ENCODE results near the gene PRTN3. TPM values are rescaled to one million over a fixed set of nuclear protein-coding genes. Genes with fewer than 3 reads are reported as not detected.
"Not testable (repeated sequence)": the region's sequence is repeated elsewhere in the genome, so short reads cannot be mapped to it uniquely, and the experiment has no call there.

The PRTN3 gene
- total RNA-seq, 1 donor from 2014 or later = 0.32 TPM

- DNase-seq (ENCODE audit: low spot score) = not testable (repeated sequence)
Measured at GRCh38 chr19:878751-879561, 38.2 kb downstream of the PRTN3 start.

- DNase-seq (ENCODE audit: low spot score) = no peak
Measured at GRCh38 chr19:879711-880438, 39.1 kb downstream of the PRTN3 start.

GRCh38 chr19:881385-882071 is 40.7 kb downstream of the PRTN3 start:
- no peak for DNase-seq (ENCODE audit: low spot score)

- no peak for DNase-seq (ENCODE audit: low spot score)
Measured at GRCh38 chr19:882871-883497, 42.2 kb downstream of the PRTN3 start.

- no peak for DNase-seq (ENCODE audit: low spot score)
Measured at GRCh38 chr19:883661-884211, 42.9 kb downstream of the PRTN3 start.

GRCh38 chr19:884420-885211 is 43.8 kb downstream of the PRTN3 start:
- DNase-seq (ENCODE audit: low spot score) = no peak

GRCh38 chr19:885536-886224 is 44.9 kb downstream of the PRTN3 start:
- DNase-seq (ENCODE audit: low spot score) = no peak

GRCh38 chr19:887072-887471 is 46.3 kb downstream of the PRTN3 start:
- DNase-seq (ENCODE audit: low spot score) = no peak

- no peak for DNase-seq (ENCODE audit: low spot score)
Measured at GRCh38 chr19:887599-887998, 46.8 kb downstream of the PRTN3 start.

GRCh38 chr19:888581-889385 is 48.0 kb downstream of the PRTN3 start:
- no peak for DNase-seq (ENCODE audit: low spot score)

GRCh38 chr19:889662-890295 is 49.0 kb downstream of the PRTN3 start:
- DNase-seq (ENCODE audit: low spot score) = no peak

GRCh38 chr19:890831-891230 is 50.0 kb downstream of the PRTN3 start:
- DNase-seq (ENCODE audit: low spot score) = no peak

GRCh38 chr19:891421-892200 is 50.8 kb downstream of the PRTN3 start:
- not testable (repeated sequence) for DNase-seq (ENCODE audit: low spot score)

GRCh38 chr19:892243-892893 is 51.6 kb downstream of the PRTN3 start:
- DNase-seq (ENCODE audit: low spot score) = no peak

GRCh38 chr19:892894-893689 is 52.3 kb downstream of the PRTN3 start, which contains the start of the genes MED16 and RNU6-9:
Gene MED16 (minus strand): TSS chr19:893187. CDS start chr19:891131, 2,056 bp downstream.
Gene RNU6-9 (plus strand): TSS chr19:893484.
- DNase-seq (ENCODE audit: low spot score) = peak; percentile 98

- no peak for DNase-seq (ENCODE audit: low spot score)
Measured at GRCh38 chr19:896434-896833, 55.6 kb downstream of the PRTN3 start.

All from mesenteric fat pad (tissue), 1 donor.